Measurements from ENCODE around the gene CLDN7. TPM values are rescaled to one million over a fixed set of nuclear protein-coding genes. Genes with fewer than 3 reads are reported as not detected.

Gene CLDN7
- total and polyA plus RNA-seq, 2 experiments from 2014 or later: 197 to 341 TPM

- no peak for DNase-seq (ENCODE audit: low spot score)
- H4K20me1 ChIP-seq (ENCODE audit: insufficient read depth, poor library complexity, severe bottlenecking): peaks cover 10% of the 10 kb centered on the region
- H3K79me2 ChIP-seq: peaks cover 27% of the 10 kb centered on the region
- H3K4me2 ChIP-seq: no peak overlapping the region
- no peak overlapping the region for H3K4me3 ChIP-seq
- no peaks in the 10 kb centered on the region for H3K36me3 ChIP-seq (replicated peaks; ENCODE audit: insufficient read depth, low read depth)
- H2AFZ ChIP-seq: no peak overlapping the region
- peaks cover 15% of the 10 kb centered on the region for H3K4me1 ChIP-seq (ENCODE audit: insufficient read depth)
- no peak for TF ChIP-seq CTCF (IDR thresholded peaks at IDR 0.05; ENCODE audit: poor library complexity)
- TF ChIP-seq EZH2phosphoT487 (IDR thresholded peaks at IDR 0.05; ENCODE audit: low read depth, severe bottlenecking, unreplicated experiment): no peak
- no peak for TF ChIP-seq EZH2 (IDR thresholded peaks at IDR 0.05; ENCODE audit: borderline replicate concordance)
- H3K27me3 ChIP-seq: no peaks in the 10 kb centered on the region
- no peaks in the 10 kb centered on the region for H3K9me2 ChIP-seq (replicated peaks; ENCODE audit: insufficient read depth)
- H3K27ac ChIP-seq: no peak overlapping the region
- H3K9me3 ChIP-seq (ENCODE audit: low read depth): no peaks in the 10 kb centered on the region
- WGBS (ENCODE audit: low lambda C conversion rate, missing lambda C conversion rate): 84% methylated on average over 12 of the region's 15 CpGs
Measured at GRCh38 chr17:7224661-7225111, 37.6 kb downstream of the CLDN7 start.

- peaks cover 19% of the 10 kb centered on the region for H3K4me1 ChIP-seq (ENCODE audit: insufficient read depth)
- no peak overlapping the region for H2AFZ ChIP-seq
- no peak overlapping the region for H3K4me3 ChIP-seq
- TF ChIP-seq EZH2 (IDR thresholded peaks at IDR 0.05; ENCODE audit: borderline replicate concordance): no peak
- TF ChIP-seq CTCF (IDR thresholded peaks at IDR 0.05; ENCODE audit: poor library complexity): no peak
- WGBS (ENCODE audit: low lambda C conversion rate, missing lambda C conversion rate): 93% methylated on average over 10 of the region's 10 CpGs
- no peaks in the 10 kb centered on the region for H3K36me3 ChIP-seq (replicated peaks; ENCODE audit: insufficient read depth, low read depth)
- H3K9me3 ChIP-seq (ENCODE audit: low read depth): no peaks in the 10 kb centered on the region
- H3K9me2 ChIP-seq (replicated peaks; ENCODE audit: insufficient read depth): no peaks in the 10 kb centered on the region
- H4K20me1 ChIP-seq (ENCODE audit: insufficient read depth, poor library complexity, severe bottlenecking): peaks cover 6% of the 10 kb centered on the region
- H3K27ac ChIP-seq: no peak overlapping the region
- H3K27me3 ChIP-seq: no peaks in the 10 kb centered on the region
- no peak for DNase-seq (ENCODE audit: low spot score)
- no peak overlapping the region for H3K4me2 ChIP-seq
- peaks cover 25% of the 10 kb centered on the region for H3K79me2 ChIP-seq
Measured at GRCh38 chr17:7224110-7224509, 38.2 kb downstream of the CLDN7 start.

- H3K9me2 ChIP-seq (replicated peaks; ENCODE audit: insufficient read depth): no peaks in the 10 kb centered on the region
- no peak overlapping the region for H3K4me3 ChIP-seq
- H3K79me2 ChIP-seq: peaks cover 26% of the 10 kb centered on the region
- H3K9me3 ChIP-seq (ENCODE audit: low read depth): no peaks in the 10 kb centered on the region
- H3K27me3 ChIP-seq: no peaks in the 10 kb centered on the region
- no peak overlapping the region for H2AFZ ChIP-seq
- DNase-seq (ENCODE audit: low spot score): no peak
- H3K36me3 ChIP-seq (replicated peaks; ENCODE audit: insufficient read depth, low read depth): no peaks in the 10 kb centered on the region
- 88% methylated on average over 4 of the region's 4 CpGs for WGBS (ENCODE audit: low lambda C conversion rate, missing lambda C conversion rate)
- no peak for TF ChIP-seq EZH2phosphoT487 (IDR thresholded peaks at IDR 0.05; ENCODE audit: low read depth, severe bottlenecking, unreplicated experiment)
- peaks cover 23% of the 10 kb centered on the region for H3K4me1 ChIP-seq (ENCODE audit: insufficient read depth)
- no peak overlapping the region for H3K27ac ChIP-seq
- no peak overlapping the region for H3K4me2 ChIP-seq
- peaks cover 4% of the 10 kb centered on the region for H4K20me1 ChIP-seq (ENCODE audit: insufficient read depth, poor library complexity, severe bottlenecking)
Measured at GRCh38 chr17:7223375-7223774, 38.9 kb downstream of the CLDN7 start.

GRCh38 chr17:7222972-7223292 lies 39.3 kb downstream of the CLDN7 start:
- no peaks in the 10 kb centered on the region for H3K27me3 ChIP-seq
- peaks cover 27% of the 10 kb centered on the region for H3K4me1 ChIP-seq (ENCODE audit: insufficient read depth)
- no peak for TF ChIP-seq EZH2phosphoT487 (IDR thresholded peaks at IDR 0.05; ENCODE audit: low read depth, severe bottlenecking, unreplicated experiment)
- TF ChIP-seq CTCF (IDR thresholded peaks at IDR 0.05; ENCODE audit: poor library complexity): no peak
- no peak for TF ChIP-seq EZH2 (IDR thresholded peaks at IDR 0.05; ENCODE audit: borderline replicate concordance)
- 85% methylated on average over 7 of the region's 7 CpGs for WGBS (ENCODE audit: low lambda C conversion rate, missing lambda C conversion rate)
- DNase-seq (ENCODE audit: low spot score): no peak
- H3K79me2 ChIP-seq: peaks cover 30% of the 10 kb centered on the region
- no peak overlapping the region for H3K4me2 ChIP-seq
- H3K27ac ChIP-seq: no peak overlapping the region
- no peaks in the 10 kb centered on the region for H3K9me2 ChIP-seq (replicated peaks; ENCODE audit: insufficient read depth)
- no peak overlapping the region for H2AFZ ChIP-seq
- no peak overlapping the region for H3K4me3 ChIP-seq
- no peaks in the 10 kb centered on the region for H3K36me3 ChIP-seq (replicated peaks; ENCODE audit: insufficient read depth, low read depth)
- H4K20me1 ChIP-seq (ENCODE audit: insufficient read depth, poor library complexity, severe bottlenecking): peaks cover 3% of the 10 kb centered on the region
- no peaks in the 10 kb centered on the region for H3K9me3 ChIP-seq (ENCODE audit: low read depth)
